Fibroblast of lung (primary cell): ENCODE results near the gene CTPS2. TPM values are rescaled to one million over a fixed set of nuclear protein-coding genes. Genes with fewer than 3 reads are reported as not detected.

Experiments
- DNase-seq, 2 donors: peaks; one replicate each; pipeline versions ENCODE4 v3.0.0 to v3.0.0-alpha.2; 2010; ENCODE audit warnings: low read depth in 2 of 2
- H2AFZ ChIP-seq: 2 replicates; pipeline ENCODE4 v1.5.1; 2012; ENCODE audit warnings: low read length, control low read depth, inconsistent platforms
- H3K27ac ChIP-seq: 2 replicates; pipeline ENCODE4 v1.5.1; 2011; ENCODE audit warnings: low read length, control low read depth; ENCODE audit not compliant: insufficient read depth
- H3K27me3 ChIP-seq: 2 replicates; pipeline ENCODE4 v1.5.1; 2011; ENCODE audit warnings: mild to moderate bottlenecking, low read length; ENCODE audit not compliant: control insufficient read depth, insufficient read depth
- H3K36me3 ChIP-seq: 2 replicates; pipeline ENCODE4 v1.5.1; 2011; ENCODE audit warnings: low read length; ENCODE audit not compliant: control insufficient read depth, insufficient read depth
- H3K4me1 ChIP-seq: 2 replicates; pipeline ENCODE4 v1.5.1; 2011; ENCODE audit warnings: low read length; ENCODE audit not compliant: control insufficient read depth, insufficient read depth; ENCODE audit errors: extremely low read depth
- H3K4me2 ChIP-seq: 2 replicates; pipeline ENCODE4 v1.5.1; 2011; ENCODE audit warnings: low read length, control low read depth; ENCODE audit not compliant: insufficient read depth; ENCODE audit errors: extremely low read depth
- H3K4me3 ChIP-seq, 4 experiments: fragments of 200-600 bp in 1 of 4; sonication (generic) in 1 of 4; replicated peaks in 1 of 4; 2 replicates each; pipeline ENCODE4 v1.5.1; 2011 to 2016; ENCODE audit warnings: low read length in 4 of 4, low read depth in 3 of 4, mild to moderate bottlenecking in 3 of 4, control low read depth in 2 of 4, inconsistent platforms in 1 of 4, mixed read lengths in 1 of 4; ENCODE audit not compliant: insufficient read depth in 1 of 4; ENCODE audit errors: control extremely low read depth in 1 of 4
- H3K79me2 ChIP-seq: 2 replicates; pipeline ENCODE4 v1.5.1; 2012; ENCODE audit warnings: mild to moderate bottlenecking, low read length, inconsistent platforms; ENCODE audit not compliant: control insufficient read depth, insufficient read depth
- H3K9ac ChIP-seq: 2 replicates; pipeline ENCODE4 v1.5.1; 2011; ENCODE audit warnings: mild to moderate bottlenecking, low read length, control low read depth; ENCODE audit not compliant: insufficient read depth
- H3K9me3 ChIP-seq: 2 replicates; pipeline ENCODE4 v1.5.1; 2012; ENCODE audit warnings: low read depth, low read length; ENCODE audit not compliant: control insufficient read depth, insufficient read depth
- H4K20me1 ChIP-seq: 2 replicates; pipeline ENCODE4 v1.5.1; 2011; ENCODE audit warnings: low read length; ENCODE audit not compliant: control insufficient read depth, insufficient read depth; ENCODE audit errors: extremely low read depth
- EZH2 ChIP-seq: IDR thresholded peaks from 2 replicates; pipeline ENCODE4 v1.5.1; 2012; ENCODE audit warnings: low read length, control low read depth, mild to moderate bottlenecking; ENCODE audit errors: missing control alignments
- polyA plus RNA-seq, 2 donors: library from polyadenylated mRNA; depleted of rRNA in 1 of 2; stranded (reverse) in 1 of 2; unstranded in 1 of 2; fragments of >200 nt; gene quantifications; 2 replicates each; pipeline ENCODE4 v1.2.1, GENCODE V29; 2011 to 2012; ENCODE audit warnings: missing spikeins in 1 of 2
- total RNA-seq: library from RNA; depleted of rRNA; stranded (reverse); fragments of >200 nt; gene quantifications from 2 replicates; pipeline ENCODE4 v1.2.1, GENCODE V29; 2014
- TF ChIP-seq, protein P1 (sequence below), 2 donors: IDR thresholded peaks in 1 of 2; conservative IDR thresholded peaks in 1 of 2; 1 replicate in 1 of 2; 2 replicates in 1 of 2; pipeline ENCODE4 v1.5.1; 2011 to 2012; ENCODE audit warnings: low read length in 2 of 2, control low read depth in 1 of 2, inconsistent platforms in 1 of 2, low read depth in 1 of 2, mild to moderate bottlenecking in 1 of 2

Gene CTPS2
- total and polyA plus RNA-seq, 2 donors (not counting 1 experiment from before 2014, with no cell fraction given), result 5.4 to 9.9 TPM

DNA sequence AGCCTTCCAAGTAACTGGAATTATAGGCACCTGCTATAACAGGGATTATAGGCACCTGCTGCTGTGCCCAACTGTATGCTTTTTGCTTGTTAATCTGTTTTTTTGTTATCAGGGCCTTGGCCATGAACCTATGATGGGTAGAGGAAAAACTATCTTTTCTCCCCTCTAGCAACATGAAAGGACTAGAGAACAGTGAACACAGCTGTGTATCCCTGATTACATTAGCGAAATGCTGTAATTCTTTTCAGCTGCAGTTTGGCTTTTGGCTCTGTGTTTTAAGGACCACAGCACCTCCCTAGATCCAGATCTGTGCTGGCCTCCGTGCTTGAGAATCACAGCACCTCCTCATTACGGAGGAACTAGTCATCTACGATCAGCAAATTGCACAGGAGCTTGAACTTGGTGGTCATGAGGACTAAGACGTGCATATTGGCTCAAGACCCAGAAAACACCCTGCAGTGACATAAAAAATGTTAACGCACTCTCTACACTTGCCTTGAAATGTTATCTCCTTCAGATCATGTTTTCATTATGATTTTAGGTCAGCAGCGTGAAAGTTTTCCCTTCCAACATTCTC lies 120.2 kb downstream of the CTPS2 start:
- no peaks in the 10 kb centered on the region for H3K4me1 ChIP-seq
- no peak overlapping the region for H3K9ac ChIP-seq
- no peak overlapping the region for H3K27ac ChIP-seq
- H4K20me1 ChIP-seq, result no peaks in the 10 kb centered on the region
- H3K4me2 ChIP-seq, result no peak overlapping the region
- no peak overlapping the region for H2AFZ ChIP-seq
- no peak for DNase-seq
- H3K36me3 ChIP-seq, result no peaks in the 10 kb centered on the region
- no peaks in the 10 kb centered on the region for H3K79me2 ChIP-seq
- no peak overlapping the region for H3K4me3 ChIP-seq
- H3K9me3 ChIP-seq, result no peaks in the 10 kb centered on the region
- H3K27me3 ChIP-seq, result no peaks in the 10 kb centered on the region
- TF ChIP-seq, protein P1, sequence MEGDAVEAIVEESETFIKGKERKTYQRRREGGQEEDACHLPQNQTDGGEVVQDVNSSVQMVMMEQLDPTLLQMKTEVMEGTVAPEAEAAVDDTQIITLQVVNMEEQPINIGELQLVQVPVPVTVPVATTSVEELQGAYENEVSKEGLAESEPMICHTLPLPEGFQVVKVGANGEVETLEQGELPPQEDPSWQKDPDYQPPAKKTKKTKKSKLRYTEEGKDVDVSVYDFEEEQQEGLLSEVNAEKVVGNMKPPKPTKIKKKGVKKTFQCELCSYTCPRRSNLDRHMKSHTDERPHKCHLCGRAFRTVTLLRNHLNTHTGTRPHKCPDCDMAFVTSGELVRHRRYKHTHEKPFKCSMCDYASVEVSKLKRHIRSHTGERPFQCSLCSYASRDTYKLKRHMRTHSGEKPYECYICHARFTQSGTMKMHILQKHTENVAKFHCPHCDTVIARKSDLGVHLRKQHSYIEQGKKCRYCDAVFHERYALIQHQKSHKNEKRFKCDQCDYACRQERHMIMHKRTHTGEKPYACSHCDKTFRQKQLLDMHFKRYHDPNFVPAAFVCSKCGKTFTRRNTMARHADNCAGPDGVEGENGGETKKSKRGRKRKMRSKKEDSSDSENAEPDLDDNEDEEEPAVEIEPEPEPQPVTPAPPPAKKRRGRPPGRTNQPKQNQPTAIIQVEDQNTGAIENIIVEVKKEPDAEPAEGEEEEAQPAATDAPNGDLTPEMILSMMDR (conservative IDR thresholded peaks at IDR 0.05 in 1 of 2, IDR thresholded peaks at IDR 0.05 in 1 of 2; ENCODE audit: low read depth in 1 of 2, low read length in 2 of 2), result no peak
- no peak for TF ChIP-seq EZH2

DNA sequence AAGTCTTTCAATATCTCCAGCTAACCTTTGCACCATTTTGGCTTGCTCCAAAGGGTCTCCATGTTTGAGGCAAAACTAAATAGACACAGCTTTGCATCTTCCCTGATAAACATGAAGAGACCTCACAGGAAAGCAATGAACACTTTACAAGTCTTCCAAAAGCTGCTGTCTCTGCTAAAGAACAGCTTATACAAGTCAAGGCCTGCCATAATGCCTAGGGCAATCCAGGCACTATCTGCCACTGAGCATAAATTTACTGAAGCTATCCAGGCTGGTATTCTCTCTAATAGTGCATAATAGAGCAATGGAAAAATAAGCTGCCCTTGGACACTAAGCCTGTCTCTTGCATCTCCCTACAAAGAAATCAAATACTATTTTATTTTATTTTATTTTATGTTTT lies 122.6 kb downstream of the CTPS2 start:
- TF ChIP-seq, protein P1 (conservative IDR thresholded peaks at IDR 0.05 in 1 of 2, IDR thresholded peaks at IDR 0.05 in 1 of 2; ENCODE audit: low read depth in 1 of 2, low read length in 2 of 2), result no peak
- TF ChIP-seq EZH2, result no peak
- Histone ChIP-seq H3K4me1 (no peaks in the 10 kb centered on the region), H3K27me3 (no peaks in the 10 kb centered on the region), H3K27ac (no peak overlapping the region), H3K4me2 (no peak overlapping the region), H4K20me1 (no peaks in the 10 kb centered on the region), H3K79me2 (no peaks in the 10 kb centered on the region), H3K36me3 (no peaks in the 10 kb centered on the region), H3K4me3 (no peak overlapping the region), H2AFZ (no peak overlapping the region), H3K9me3 (no peaks in the 10 kb centered on the region), H3K9ac (no peak overlapping the region)
- DNase-seq, result no peak

DNA sequence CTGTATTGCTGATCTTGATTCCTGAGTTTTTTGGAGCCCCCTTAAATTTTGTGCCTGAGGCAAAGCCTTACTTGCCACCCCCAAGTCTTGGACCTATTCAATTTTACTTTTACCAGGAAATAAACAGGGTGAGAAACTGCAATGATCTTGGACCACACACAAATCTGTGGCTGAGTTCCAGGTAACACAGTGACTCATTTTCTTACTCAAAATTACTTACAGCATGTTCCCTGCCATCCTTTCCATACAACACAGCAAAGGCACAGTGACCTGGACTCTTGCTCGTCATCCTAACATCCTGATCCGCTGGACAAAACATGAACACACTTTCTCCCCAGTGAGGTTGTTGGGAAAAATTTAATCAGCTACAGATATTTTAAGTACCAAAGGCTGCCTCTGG lies 123.3 kb downstream of the CTPS2 start:
- peak; percentile 63 to 68 for DNase-seq
- TF ChIP-seq EZH2, result no peak
- TF ChIP-seq, protein P1 (conservative IDR thresholded peaks at IDR 0.05 in 1 of 2, IDR thresholded peaks at IDR 0.05 in 1 of 2; ENCODE audit: low read depth in 1 of 2, low read length in 2 of 2), result no peak
- no peak overlapping the region for H3K4me3 ChIP-seq

More for the DNA sequence above, 123.3 kb downstream of the CTPS2 start:
- Histone ChIP-seq H3K9me3 (no peaks in the 10 kb centered on the region), H3K4me1 (no peaks in the 10 kb centered on the region), H3K27me3 (no peaks in the 10 kb centered on the region), H3K79me2 (no peaks in the 10 kb centered on the region), H3K27ac (no peak overlapping the region), H3K36me3 (no peaks in the 10 kb centered on the region), H2AFZ (no peak overlapping the region), H3K4me2 (no peak overlapping the region), H3K9ac (no peak overlapping the region), H4K20me1 (no peaks in the 10 kb centered on the region)
